GM19463 (cell line): Measurements from ENCODE around the gene TANC1.

Experiments
- ATAC-seq: cut with Tn5 transposase; IDR thresholded peaks from one replicate; pipeline ENCODE4 v1.9.1; 2021; ENCODE audit warnings: mild to moderate bottlenecking, moderate library complexity; ENCODE audit not compliant: unreplicated experiment

Gene TANC1

DNA sequence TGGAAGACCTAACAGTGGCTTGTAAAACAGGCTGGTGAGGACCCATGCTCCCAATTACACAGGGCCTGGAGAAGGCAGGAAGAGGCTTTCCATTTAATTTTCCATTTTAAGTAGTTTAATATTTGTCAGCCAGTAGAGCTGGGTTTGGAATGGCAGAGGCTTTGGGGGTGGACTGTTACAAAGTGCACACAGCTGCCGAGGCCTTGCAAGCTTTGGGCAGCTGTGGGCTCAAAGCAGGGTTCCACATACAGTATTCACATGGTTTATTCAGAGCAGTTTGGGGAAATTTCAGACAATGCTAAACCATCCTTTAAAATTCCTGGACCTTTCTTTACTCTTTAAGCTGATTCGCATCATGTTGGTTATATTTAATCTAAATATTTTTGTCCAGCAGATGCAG is 185.5 kb downstream of the TANC1 start:
- no peak for ATAC-seq

DNA sequence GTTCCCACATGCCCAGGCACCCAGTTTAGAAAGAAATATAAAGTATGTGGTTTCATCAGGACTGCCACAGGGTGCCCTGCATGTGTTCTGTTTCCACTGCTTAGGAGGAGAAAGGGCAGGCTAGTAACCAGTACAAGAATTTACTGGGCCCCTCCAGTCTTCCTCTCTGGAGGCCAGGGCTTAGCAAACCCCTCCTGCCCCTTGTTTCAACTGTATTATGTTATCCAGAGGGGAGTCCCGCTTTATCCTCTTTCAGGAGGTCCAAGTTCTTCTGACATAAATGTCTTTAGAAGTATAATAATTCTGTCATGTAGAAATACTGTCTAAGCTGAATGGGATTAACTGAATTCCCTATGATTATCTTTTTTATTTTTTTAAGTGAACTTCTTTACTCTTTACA is 185.9 kb downstream of the TANC1 start:
- no peak for ATAC-seq

DNA sequence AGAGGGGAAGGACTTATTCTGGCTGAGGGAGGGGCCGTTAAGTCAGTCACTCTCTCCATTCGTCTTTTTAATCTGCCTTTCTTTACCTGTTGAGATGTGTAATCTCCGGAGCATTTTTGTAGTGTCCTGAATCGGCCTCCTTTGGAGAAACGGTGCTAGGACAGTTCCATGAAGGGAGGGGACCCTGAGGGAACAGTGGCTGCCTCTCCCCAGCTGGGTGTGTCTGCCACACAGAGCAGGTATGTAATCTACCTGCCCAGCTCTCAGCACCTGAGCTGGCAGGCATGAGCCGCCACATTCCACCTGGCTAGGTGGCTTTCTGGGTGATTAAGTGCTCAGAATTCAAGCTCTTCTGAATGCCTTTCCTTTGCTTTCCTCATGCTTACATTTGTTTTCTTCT is 186.9 kb downstream of the TANC1 start:
- no peak for ATAC-seq

DNA sequence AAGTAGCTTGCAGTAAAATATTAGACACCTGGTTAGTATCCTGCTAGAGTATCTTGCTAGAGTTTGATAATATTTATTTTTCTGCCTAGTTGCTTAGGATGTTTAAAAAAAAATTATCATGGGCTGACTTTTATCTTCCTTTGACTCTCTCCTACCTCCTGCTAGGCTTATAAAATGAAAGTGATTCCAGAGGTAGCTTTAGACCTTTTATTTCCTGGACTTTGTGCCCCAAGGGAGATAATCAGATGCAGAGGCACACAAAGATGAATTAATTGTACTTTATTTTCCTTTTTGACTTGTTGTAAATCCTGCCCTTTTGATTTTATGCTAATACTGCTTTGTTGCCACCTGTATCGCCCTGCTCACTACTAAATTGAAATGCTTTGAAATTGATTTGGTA is 187.4 kb downstream of the TANC1 start:
- ATAC-seq, result no peak

DNA sequence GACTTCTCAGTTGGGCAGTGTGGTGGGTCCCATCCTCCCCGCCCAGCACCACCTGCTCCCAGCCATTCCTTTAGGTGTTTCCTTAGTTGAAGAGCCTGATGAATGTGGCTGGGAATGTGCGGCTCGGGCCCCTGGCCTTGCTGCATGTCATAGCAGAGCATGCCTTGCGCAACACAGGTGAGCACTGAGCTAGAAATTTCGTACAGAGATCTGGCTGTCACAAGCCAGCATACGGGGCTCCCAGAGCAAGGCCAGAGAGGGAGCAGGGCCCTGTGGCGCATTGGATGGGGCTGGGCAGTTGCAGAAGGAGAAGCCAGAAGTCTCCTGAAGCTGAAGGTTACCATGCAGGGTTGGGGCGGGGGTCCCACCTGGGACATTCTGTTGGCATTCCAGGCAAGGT is 188.4 kb downstream of the TANC1 start:
- ATAC-seq, result no peak

DNA sequence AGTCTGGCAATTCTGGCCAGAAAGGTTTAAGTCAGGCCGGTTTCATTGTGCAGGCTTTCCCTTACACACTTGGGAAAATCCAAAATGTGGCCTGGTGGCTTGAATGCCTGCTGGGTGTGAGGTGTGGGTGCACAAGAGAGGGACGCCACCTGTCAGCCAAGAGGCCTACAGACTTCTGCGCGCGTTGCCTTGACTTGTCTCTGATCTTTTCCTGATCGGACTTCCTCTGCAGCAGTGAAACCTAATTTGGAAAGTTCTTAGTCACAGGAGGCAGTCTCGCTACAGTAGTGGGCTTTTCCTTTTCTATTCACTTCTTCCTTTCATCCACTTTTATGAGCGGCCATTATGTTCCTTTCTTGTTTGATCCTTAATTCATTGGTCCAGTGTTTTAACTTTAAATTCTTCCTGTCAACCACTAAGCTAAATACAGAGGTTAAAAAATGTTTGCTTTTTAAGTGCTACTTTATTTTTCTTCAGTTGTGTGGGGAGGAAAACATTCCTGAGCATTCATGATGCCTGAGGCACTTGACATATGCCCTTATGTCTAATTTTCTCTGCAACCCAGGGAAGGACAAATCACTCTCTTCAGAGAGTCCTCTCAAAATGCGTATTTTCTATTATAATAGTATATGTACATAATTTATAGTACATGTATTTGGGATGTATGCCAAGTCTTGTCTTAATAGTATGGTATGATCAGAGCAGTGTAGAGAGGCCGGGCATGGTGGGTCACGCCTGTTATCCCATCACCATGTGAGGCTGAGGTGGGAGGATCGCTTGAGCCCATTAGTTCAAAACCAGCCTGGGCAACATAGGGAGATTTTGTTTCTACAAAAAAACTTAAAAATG is 189.1 kb downstream of the TANC1 start:
- no peak for ATAC-seq

DNA sequence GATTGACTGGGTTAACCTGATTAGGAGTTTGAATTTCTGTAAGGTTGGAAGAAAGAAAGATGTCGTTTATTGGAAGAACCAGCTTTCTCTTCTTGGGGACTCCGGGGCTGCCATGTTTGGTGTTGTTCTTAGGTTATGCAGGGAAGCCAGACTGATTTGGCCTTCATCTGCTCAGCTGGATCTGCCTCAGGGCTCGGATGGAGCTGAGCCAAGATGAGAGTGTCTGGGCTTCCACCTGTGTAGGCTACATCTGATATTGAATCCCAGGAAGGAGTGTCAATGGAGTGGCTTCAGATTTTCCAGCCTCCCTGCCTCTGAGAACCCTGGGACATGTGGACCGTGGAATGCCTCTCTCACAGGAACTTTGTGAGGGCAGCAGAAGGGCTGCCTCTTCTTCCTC is 192.0 kb downstream of the TANC1 start:
- no peak for ATAC-seq

DNA sequence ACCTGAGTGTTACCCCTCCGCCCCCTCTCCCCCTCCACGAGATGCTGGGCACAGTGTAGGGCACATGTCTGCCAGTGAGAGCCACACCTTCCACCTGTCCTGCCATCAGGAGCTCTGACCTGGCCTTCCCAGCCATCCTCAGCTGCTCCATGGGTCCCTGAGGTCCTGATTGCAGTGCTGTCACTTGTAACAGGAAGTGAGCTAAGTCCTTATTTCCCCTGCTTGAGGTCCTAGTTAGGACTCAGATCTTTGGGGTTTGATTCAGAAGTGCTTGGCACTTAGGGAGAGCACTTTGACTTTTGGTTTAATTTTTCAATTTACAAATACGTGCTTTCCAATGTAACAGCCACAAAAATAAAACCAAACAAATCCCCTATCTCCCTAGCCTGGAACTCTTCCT is 192.5 kb downstream of the TANC1 start:
- no peak for ATAC-seq

DNA sequence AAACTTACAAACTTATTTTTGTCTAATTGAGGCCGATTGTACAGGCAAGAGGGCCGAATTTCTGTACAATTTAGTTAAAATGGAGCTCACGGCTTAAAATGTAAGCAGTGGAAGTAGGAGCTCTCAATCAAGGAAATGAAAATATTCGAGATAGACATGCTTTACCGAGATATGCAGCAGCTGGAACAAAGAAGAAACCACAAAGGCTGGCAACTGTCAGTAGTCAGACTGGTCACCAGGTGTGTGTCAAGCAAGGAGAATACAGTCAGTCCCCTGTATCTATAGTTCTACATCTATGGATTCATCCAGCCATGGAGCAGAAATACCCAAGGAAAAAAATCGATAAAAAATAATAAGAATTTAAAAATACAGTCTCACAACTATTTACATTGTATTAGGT is 195.5 kb downstream of the TANC1 start:
- no peak for ATAC-seq

DNA sequence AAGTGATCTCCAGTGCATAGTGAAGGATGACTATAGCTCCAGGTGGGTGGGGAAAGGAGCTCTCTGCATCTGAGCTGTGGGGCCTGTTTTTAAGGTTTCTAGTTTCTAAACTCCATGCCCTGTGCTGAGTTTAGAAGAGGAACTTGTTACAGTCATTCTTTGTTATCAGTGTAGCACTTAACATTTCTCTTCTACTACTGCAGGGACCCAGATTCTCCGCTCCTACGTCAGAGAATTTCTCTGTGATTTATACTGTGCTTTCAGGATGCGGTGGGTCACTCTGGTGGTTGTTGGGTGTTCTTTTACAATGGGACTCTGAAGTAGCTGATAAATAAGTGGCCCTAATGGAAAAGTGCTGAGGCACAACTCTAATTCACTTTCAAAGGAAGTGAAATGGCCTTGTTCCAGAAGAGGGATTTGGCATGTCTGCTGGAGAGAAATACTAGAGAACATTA is 196.0 kb downstream of the TANC1 start:
- ATAC-seq, result no peak

DNA sequence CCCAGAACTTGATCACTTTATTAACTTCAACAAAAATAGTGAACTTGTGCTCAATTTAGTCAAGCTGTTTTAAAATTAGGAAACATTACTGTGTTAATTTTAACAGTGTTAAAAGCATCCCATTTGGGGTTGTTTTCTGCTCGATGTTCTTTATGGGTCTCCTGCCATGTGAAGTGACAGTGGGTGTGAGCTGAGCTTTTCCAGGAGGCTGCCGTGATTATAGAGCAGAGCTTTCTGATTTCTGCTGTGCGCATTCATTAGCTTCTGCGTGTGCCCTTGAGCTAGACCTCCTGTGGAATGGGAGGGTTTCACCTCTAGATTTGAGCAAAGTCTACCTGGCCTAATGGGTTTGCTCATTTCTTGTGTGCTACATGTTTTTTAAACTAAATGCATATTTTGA is 196.6 kb downstream of the TANC1 start:
- no peak for ATAC-seq

DNA sequence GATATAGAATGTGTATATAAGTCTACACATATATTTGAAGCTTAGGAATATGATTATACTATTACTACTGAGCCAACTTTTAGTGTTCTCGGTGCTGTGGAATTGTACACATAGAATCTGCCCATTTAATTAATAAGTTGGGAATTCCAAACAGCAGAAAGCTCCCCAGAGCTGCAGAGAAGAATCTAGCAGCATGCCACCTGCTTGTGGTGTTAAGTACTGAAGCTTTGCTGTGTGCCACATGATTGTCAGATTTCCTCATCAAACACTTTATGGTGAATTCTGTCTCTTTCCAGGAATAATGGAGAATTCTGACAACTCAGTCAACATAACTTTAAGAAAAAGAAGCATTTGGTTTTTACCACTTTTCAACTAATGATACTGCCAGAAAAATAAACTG is 200.3 kb downstream of the TANC1 start:
- ATAC-seq, result no peak

DNA sequence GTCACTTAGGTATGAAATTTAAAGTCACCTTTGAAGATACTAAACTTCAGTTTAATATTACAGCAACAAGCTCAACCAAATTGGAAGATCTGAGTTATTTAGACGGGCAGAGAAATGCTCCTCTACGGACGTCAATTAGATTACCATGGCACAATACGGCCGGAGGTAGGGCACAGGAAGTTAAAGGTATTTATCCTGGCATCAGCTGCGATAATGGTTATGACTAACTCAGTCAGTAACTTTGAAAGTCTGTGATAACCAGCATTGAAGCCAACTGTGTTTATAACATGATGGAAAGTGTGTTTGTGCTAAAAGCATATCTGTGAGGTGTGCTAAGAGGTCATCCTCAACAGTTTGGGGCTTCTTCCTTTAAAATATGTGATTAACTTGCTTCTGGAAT is 200.7 kb downstream of the TANC1 start:
- no peak for ATAC-seq

DNA sequence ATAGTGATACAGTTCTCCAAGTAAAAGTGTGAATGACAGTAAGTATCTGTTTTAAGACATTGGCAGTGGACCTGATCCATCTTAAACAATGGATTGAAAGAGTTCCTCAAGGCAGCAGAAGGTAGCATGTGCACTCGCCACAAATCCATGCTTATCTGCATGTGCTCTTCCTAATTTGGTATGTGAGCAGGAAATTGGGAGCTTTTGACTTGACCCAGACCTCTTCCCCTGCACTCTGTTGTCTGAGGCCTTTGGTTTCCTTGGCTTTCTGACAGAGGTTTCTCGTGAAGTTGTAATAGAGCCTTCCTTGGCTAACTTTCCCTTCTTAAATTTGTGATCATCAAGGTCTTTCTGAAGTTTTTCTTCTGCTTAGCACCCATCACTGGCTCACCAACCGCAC is 204.0 kb downstream of the TANC1 start:
- no peak for ATAC-seq

DNA sequence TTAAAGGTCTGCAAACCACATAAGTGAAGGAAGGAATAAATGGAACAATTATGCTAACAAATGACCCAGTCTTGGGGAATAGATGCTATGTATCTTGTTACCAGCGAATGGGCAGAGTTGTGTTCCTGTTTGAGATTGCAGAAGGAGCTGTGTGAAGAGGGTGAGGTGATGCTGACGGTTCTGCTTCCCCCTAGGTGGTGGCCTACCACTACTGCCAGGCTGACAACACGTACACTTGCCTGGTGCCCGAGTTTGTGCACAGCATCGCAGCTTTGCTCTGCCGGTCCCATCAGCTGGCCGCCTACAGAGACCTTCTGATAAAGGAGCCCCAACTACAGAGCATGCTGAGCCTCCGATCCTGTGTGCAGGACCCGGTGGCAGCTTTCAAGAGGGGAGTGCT is 206.3 kb downstream of the TANC1 start:
- ATAC-seq, result no peak

DNA sequence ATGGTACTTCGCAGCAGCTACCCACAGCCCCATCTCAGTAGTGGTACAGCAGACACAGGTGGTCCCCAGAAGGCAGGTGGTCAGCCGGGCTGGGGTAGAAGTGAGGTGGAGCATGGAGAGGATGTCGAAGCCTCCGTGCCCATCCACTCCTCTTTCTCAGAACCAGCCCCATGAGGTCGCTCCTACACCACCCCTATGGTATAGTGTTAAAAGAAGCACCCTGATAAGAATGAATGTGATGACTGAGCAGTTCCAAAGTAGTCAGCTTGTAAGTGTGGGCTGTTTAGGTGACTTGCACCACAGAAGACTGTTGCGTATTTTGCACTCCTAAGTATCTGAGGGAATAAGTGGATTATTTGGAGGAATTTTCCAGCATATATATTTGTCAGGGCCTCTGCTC is 206.7 kb downstream of the TANC1 start:
- no peak for ATAC-seq

DNA sequence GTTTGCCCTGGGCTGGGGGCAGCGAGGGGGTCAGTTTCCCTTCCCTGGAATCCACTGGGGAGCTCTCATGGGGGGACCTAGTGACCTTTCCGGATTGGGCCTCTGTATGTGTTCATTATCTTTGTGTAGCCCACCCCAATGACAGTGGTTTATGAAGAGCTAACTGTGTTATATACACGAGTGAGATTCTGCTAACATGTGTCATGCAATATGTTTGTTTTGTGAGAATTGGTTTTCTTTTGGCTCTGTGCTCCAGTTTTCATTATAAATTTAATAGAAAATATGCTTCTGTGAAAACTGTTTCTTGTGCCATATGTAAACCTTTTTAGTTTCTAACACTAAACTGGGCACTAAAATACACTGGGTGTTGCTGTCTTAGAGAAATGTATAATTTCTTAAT is 207.5 kb downstream of the TANC1 start:
- ATAC-seq, result no peak

DNA sequence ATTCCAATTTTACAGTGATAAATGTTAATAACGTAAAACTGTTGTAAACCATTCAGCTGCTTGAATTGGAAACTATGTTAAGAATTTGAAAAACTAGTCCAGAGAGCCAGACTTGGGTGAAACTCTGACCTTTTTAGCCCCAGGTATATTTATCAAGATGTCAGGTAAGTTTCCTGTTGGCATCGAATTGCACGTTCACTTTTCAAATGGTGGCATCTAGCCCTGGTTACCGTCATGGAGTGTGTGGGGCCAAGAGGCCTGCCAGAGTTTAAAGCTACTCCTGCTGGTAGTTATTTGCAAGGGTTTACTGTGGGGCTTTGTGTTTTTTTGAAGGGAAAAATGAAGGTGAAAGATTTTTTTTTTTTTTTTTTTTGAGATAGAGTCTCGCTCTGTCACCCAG is 208.1 kb downstream of the TANC1 start:
- ATAC-seq, result no peak

DNA sequence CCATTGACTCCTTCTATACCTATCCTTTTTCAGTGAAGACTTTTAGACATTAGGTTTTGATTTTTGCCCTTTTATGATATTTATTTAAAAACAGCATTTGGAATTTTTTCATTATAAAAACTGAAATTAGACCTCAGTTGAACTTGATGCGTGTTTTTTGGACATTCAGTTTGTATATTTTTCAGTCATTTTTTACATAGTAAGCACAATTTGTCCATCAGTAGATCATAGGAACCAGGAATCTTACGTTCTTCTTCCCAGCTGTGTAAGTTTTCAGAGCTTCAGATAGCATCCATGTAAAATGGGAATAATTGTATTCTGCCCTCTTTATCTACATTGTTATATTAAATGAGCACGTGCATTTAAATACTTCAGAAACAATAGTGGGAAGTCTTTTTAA is 208.9 kb downstream of the TANC1 start:
- no peak for ATAC-seq

DNA sequence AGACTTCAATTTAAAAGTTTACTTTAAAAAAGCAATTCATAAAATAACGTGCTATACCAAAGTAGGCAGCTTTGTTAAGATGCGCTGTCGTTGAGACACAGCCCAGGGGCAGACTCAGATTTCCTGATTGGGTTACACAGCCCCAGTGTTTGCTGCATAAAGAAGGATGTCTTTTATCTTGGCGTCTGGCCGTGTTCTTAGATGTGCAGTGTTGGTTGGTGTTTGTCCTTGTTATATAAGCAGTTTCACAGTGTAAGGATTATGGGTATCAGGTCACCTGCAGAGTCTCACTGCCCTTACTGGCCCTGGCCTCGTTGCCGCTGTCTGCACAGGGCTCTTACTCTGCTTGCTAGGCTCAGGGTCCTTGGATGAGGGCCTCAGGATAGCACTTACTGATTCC is 209.5 kb downstream of the TANC1 start:
- ATAC-seq, result no peak

DNA sequence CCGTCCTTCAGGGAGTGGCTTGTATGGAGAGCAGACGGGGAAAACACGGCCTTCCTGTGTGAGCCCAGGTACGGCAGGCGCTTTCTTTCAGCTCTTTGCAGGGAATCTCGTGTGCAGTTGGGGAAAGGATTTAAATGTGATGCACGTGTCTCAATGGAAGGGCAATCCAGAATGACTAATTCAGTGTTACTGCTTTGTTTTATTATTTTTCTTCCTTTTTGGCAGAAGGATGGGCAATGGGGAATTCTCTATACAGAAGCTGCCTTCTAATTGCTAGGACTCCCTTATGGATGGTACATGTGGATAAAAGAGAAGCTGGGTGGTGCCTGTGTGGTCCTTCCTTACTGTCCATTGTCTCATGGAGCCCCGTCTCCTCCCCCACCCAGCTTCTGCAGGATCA is 210.7 kb downstream of the TANC1 start:
- ATAC-seq, result no peak

DNA sequence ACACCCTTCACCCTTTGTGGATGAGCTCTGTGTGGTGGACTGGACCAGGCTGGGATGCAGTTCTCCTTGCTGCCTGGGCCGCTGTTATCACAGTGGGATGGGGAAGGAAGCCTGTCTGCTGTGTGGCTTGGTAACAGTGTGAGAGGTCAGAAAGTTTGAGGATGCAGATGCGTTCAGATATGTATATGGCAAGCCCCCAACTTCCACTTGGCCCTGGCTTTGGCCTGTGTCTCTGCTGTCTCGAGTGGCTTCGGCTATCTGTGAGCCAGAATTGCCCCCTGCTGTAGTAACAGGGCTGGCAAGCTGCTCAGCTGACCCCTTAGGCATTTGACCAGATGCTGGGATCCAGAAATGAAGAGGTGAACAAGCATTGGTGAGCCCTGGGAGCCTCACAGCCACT is 211.3 kb downstream of the TANC1 start:
- ATAC-seq, result no peak

DNA sequence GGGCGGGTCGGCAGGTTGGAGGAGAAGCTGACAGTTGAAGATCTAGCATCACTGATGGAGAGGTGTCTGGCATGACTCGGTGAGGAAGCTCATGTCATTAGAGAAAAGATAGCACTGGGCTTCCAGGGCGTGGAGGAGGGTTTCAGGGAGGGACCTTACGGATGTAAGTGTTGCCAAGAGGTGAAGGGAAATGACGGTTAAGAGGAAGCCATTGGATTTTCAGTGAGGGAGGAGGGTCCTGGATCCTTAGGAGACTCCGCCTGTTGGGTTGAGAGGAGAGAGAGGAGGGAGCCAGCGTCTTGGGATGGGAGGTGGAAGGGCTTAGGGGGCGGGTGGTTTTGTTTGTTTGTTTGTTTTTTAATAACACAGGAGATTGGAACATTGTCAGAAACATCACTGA is 214.9 kb downstream of the TANC1 start:
- ATAC-seq, result no peak
